ENCODE measurements around the gene KMT5B. TPM values are rescaled to one million over a fixed set of nuclear protein-coding genes. Genes with fewer than 3 reads are reported as not detected.

The KMT5B gene
- total RNA-seq, result 20.3 and 25.7 TPM in 2 replicates

GRCh38 chr11:68213135-68213515, at the start of gene KMT5B:
Gene KMT5B (minus strand): TSS chr11:68213296. CDS start chr11:68190076, 23,220 bp downstream.

DNA sequence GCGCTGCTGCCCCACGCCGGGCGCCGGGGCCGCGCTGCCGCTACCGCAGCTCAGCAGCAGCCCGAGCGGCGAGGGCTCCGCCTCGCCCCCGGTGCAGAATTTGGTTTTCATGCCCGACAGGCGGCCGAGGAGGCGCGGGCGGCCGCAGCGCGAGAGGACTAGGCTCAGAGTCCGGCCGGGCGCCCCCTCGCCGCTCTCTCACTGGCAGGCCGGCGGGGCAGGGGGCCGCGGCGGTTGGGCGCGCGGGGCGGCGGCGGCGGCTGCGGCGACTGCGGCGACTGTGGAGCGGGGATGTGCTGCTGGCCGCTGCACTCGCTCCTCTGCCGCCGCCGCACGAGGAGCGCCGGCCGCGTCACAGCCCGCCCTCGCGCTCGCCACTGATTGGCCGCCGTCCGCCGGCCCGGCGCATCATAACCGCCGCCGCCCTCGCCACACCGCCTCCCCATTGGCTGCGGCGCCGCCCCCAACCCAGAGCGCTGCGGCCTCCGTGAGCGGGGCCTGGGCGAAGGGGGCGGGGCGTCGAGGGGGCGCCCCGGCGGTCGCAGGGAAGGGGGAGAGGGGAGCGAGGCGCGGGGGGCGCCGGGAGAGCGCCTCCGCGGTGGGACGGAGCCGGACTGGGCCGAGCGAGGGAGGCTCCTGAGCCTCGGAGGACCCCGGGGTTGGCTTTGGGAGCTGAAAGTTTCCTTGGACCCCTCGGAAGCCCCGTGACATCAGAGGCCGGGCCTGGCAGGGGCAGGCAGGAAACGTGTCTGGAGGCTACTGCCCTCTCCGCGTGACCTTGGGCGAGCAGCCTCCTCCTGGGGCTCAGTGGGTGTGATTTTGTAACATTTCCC, 91.8 kb downstream of the KMT5B start, which contains the start of gene CHKA:
TSS of gene CHKA (minus strand) at position 322 of the 833 bp plus-strand sequence. CDS start at position 111, 211 bp downstream.

Other genes with a start within 250 kb of the KMT5B start
- 27.1 and 31.8 TPM in 2 replicates for gene UNC93B1, start 209.2 kb downstream of the KMT5B start, total RNA-seq
- 25.6 and 27.6 TPM in 2 replicates for gene ALDH3B1, start 203.0 kb downstream of the KMT5B start, total RNA-seq
- gene NDUFS8, start 182.6 kb downstream of the KMT5B start, total RNA-seq, result 81.6 and 115 TPM in 2 replicates
- 75.5 and 88.4 TPM in 2 replicates for gene TCIRG1, start 174.3 kb downstream of the KMT5B start, total RNA-seq
- gene CHKA, start 91.9 kb downstream of the KMT5B start, total RNA-seq, result 8.1 and 12.8 TPM in 2 replicates
- 64.8 and 65.6 TPM in 2 replicates for gene C11orf24, start 58.7 kb upstream of the KMT5B start, total RNA-seq
- 110 and 164 TPM in 2 replicates for gene LRP5, start 99.3 kb upstream of the KMT5B start, total RNA-seq
- gene PPP6R3, start 247.5 kb upstream of the KMT5B start, total RNA-seq, result 87.8 and 103 TPM in 2 replicates